ENCODE results near the gene TTC9. TPM values are rescaled to one million over a fixed set of nuclear protein-coding genes. Genes with fewer than 3 reads are reported as not detected.
A peak's percentile ranks its signal among the peaks of the same experiment; 100 is the strongest.

Gene TTC9
- total and polyA plus RNA-seq, 11 donors: 0.57 to 3.1 (median 1.5) TPM

- intact Hi-C loops (cut with DNase I): no loop called here
- no peaks in the 10 kb centered on the region for H3K27me3 ChIP-seq
- no peak for TF ChIP-seq POLR2A (IDR thresholded peaks at IDR 0.05)
Observed at GRCh38 chr14:70597731-70598130, 44.0 kb upstream of the TTC9 start.

GRCh38 chr14:70599345-70599744 is 42.4 kb upstream of the TTC9 start:
- Histone ChIP-seq H3K36me3 (peaks cover 0 to 32% (median 23%) of the 10 kb centered on the region in 9 donors), H3K4me1 (peaks cover 0 to 28% (median 15%) of the 10 kb centered on the region in 12 donors), H3K4me3 (peak overlapping the region in 9 of 12 donors; percentile 56 to 92 (median 85)), H3K9me3 (no peaks in the 10 kb centered on the region), H3K27ac (no peak overlapping the region), H3K27me3 (no peaks in the 10 kb centered on the region)
- ATAC-seq (no peak), DNase-seq (no peak)
- TF ChIP-seq CTCF (IDR thresholded peaks at IDR 0.05): no peak
- no peak for TF ChIP-seq POLR2A (IDR thresholded peaks at IDR 0.05)
- 5 to 17% (median 10%) methylated on average over 1 of the region's 1 CpG for WGBS, 4 donors
- intact Hi-C loops (cut with DNase I): no loop called here

More at GRCh38 chr14:70597731-70598130, 44.0 kb upstream of the TTC9 start:
- no peak overlapping the region for H3K4me3 ChIP-seq
- H3K4me1 ChIP-seq: peaks cover 0 to 28% (median 15%) of the 10 kb centered on the region in 12 donors
- no peak for DNase-seq
- no peak overlapping the region for H3K27ac ChIP-seq
- H3K36me3 ChIP-seq: peaks cover 0 to 48% (median 39%) of the 10 kb centered on the region in 9 donors
- no peak for ATAC-seq
- H3K9me3 ChIP-seq: no peaks in the 10 kb centered on the region
- WGBS, 4 donors: 82 to 92% (median 89%) methylated on average over 3 of the region's 3 CpGs

GRCh38 chr14:70600382-70601157 is 41.1 kb upstream of the TTC9 start, which contains the start of gene MED6:
Gene MED6, minus strand, starts transcription at chr14:70600655. Its CDS starts 18 bp downstream, at chr14:70600637.
- peak within 1 kb of the TSS; percentile 56 to 92 (median 84) for H3K4me3 ChIP-seq
- H3K9me3 ChIP-seq: no peaks in the 10 kb centered on the region
- intact Hi-C loops (cut with DNase I): loop anchor here in 1 of 10 donors (10.0 kb wide), 2 partner anchors 246 to 374 kb away; partner anchors contain the start of gene COX16
- peaks cover 0 to 26% (median 15%) of the 10 kb centered on the region in 12 donors for H3K4me1 ChIP-seq
- DNase-seq (peak; percentile 94 to 96 (median 95)), ATAC-seq (peak; percentile 99 to 100 (median 100))
- WGBS, 4 donors: 1 to 2% (median 2%) methylated on average over 42 to 43 of the region's 43 CpGs
- peaks cover 0 to 4% (median 0%) of the 10 kb centered on the region in 9 donors for H3K27me3 ChIP-seq
- H3K36me3 ChIP-seq: peaks cover 0 to 20% (median 13%) of the 10 kb centered on the region in 9 donors
- H3K27ac ChIP-seq: peak within 1 kb of the TSS in 10 of 12 donors; percentile 27 to 79 (median 70)
- TF ChIP-seq POLR2A (IDR thresholded peaks at IDR 0.05): no peak

- Histone ChIP-seq H3K27me3 (peaks cover 0 to 9% (median 0%) of the 10 kb centered on the region in 9 donors), H3K4me3 (peak overlapping the region; percentile 26 to 92 (median 82)), H3K4me1 (peaks cover 0 to 25% (median 15%) of the 10 kb centered on the region in 12 donors), H3K9me3 (no peaks in the 10 kb centered on the region), H3K36me3 (peaks cover 0 to 14% (median 7%) of the 10 kb centered on the region in 9 donors), H3K27ac (peak overlapping the region in 10 of 12 donors; percentile 16 to 79 (median 64))
- TF ChIP-seq CTCF (IDR thresholded peaks at IDR 0.05): no peak
- TF ChIP-seq POLR2A (IDR thresholded peaks at IDR 0.05): no peak
- DNase-seq: no peak
- intact Hi-C loops (cut with DNase I): loop anchor here in 1 of 10 donors (10.0 kb wide), 2 partner anchors 246 to 374 kb away; partner anchors contain the start of gene COX16
- WGBS, 4 donors: 30 to 43% (median 37%) methylated on average over 3 of the region's 3 CpGs
- peak in 2 of 4 donors; percentile 29 to 79 for ATAC-seq
Observed at GRCh38 chr14:70601162-70601561, 40.6 kb upstream of the TTC9 start.

- H3K36me3 ChIP-seq: peaks cover 0 to 4% (median 0%) of the 10 kb centered on the region in 9 donors
- DNase-seq (no peak), ATAC-seq (no peak)
- WGBS, 4 donors: 88 to 92% (median 91%) methylated on average over 2 of the region's 2 CpGs
- intact Hi-C loops (cut with DNase I): loop anchor here in 1 of 10 donors (10.0 kb wide), 2 partner anchors 247 to 373 kb away; partner anchors contain the start of gene COX16
- peaks cover 0 to 25% (median 14%) of the 10 kb centered on the region in 12 donors for H3K4me1 ChIP-seq
- no peaks in the 10 kb centered on the region for H3K9me3 ChIP-seq
- H3K27ac ChIP-seq: no peak overlapping the region
- H3K4me3 ChIP-seq: no peak overlapping the region
- peaks cover 0 to 12% (median 3%) of the 10 kb centered on the region in 9 donors for H3K27me3 ChIP-seq
- TF ChIP-seq CTCF (IDR thresholded peaks at IDR 0.05) (no peak), POLR2A (IDR thresholded peaks at IDR 0.05) (no peak)
Observed at GRCh38 chr14:70602254-70602653, 39.5 kb upstream of the TTC9 start.
